HL-60 (cell line): Measurements from ENCODE around the gene ARHGAP40.

Source experiments
- DNase-seq, 2 experiments: peaks; one replicate each; pipeline ENCODE4 v3.0.0-alpha.2; 2010 to 2020; ENCODE audit warnings: low read depth in 1 of 2, low spot score in 1 of 2
- H3K27ac ChIP-seq: fragments of 250-450 bp; sonication (Bioruptor Pico); replicated peaks from 2 replicates; pipeline ENCODE4 v1.5.1; 2020; ENCODE audit warnings: mild to moderate bottlenecking, moderate library complexity
- H3K27me3 ChIP-seq: fragments of 250-450 bp; sonication (Bioruptor Pico); 2 replicates; pipeline ENCODE4 v1.5.1; 2021; ENCODE audit warnings: mild to moderate bottlenecking, moderate library complexity; ENCODE audit not compliant: insufficient read depth, poor library complexity, severe bottlenecking
- H3K4me3 ChIP-seq: replicated peaks from 2 replicates; pipeline ENCODE4 v1.5.1; 2011; ENCODE audit warnings: mild to moderate bottlenecking, control low read depth, low read length; ENCODE audit not compliant: insufficient read depth
- CTCF ChIP-seq: IDR thresholded peaks from one replicate; pipeline ENCODE4 v1.5.1; 2011; ENCODE audit warnings: low read length, control low read depth, inconsistent platforms; ENCODE audit not compliant: insufficient read depth
- GABPA ChIP-seq: IDR thresholded peaks from 2 replicates; pipeline ENCODE4 v1.6.1; 2012; ENCODE audit warnings: low read depth
- POLR2AphosphoS5 ChIP-seq: IDR thresholded peaks from 2 replicates; pipeline ENCODE4 v1.6.1; 2012; ENCODE audit warnings: low read depth
- REST ChIP-seq: IDR thresholded peaks from 2 replicates; pipeline ENCODE4 v1.6.1; 2012; ENCODE audit warnings: low read depth; ENCODE audit not compliant: insufficient replicate concordance
- SPI1 ChIP-seq: IDR thresholded peaks from 2 replicates; pipeline ENCODE4 v1.6.1; 2012; ENCODE audit warnings: low read depth, mild to moderate bottlenecking, borderline replicate concordance

ARHGAP40 gene

DNA sequence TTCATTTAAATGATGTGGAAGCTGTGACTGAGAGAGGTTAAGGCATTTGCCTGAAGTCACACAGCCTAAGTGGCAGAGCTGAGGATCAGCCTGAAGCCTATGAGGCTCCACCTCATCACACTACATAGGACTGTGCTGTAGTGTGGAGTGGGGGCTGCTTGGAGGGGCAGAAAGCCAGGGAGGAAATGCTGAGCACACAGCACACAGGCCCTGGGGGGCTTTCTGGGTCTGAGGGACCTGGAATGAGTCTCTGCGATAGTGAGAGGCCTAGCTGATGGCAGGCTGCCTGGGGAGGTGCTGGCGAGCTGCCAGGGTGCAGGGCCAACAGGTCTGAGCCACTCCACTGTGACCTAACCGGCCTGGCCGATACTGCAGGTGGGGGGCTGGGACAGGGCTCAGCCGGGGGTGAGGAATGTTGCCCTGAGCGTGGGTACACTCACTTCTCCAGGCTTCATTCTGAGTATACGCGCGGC lies 2.2 kb upstream of the ARHGAP40 start:
- no peak overlapping the region for H3K4me3 ChIP-seq
- peaks cover 30% of the 10 kb centered on the region for H3K27me3 ChIP-seq
- no peak for DNase-seq
- TF ChIP-seq SPI1, result no peak
- no peak for TF ChIP-seq CTCF
- no peak for TF ChIP-seq GABPA
- no peak for TF ChIP-seq POLR2AphosphoS5
- TF ChIP-seq REST, result no peak
- no peak overlapping the region for H3K27ac ChIP-seq

- TF ChIP-seq SPI1, result no peak
- TF ChIP-seq POLR2AphosphoS5, result no peak
Measured at GRCh38 chr20:38600057-38600456, 1.6 kb upstream of the ARHGAP40 start.

GRCh38 chr20:38602185-38602581 lies 574 bp downstream of the ARHGAP40 start:
- TF ChIP-seq REST, result no peak
- TF ChIP-seq GABPA, result no peak
- TF ChIP-seq CTCF, result no peak
- TF ChIP-seq POLR2AphosphoS5, result no peak
- no peak for TF ChIP-seq SPI1
- H3K27ac ChIP-seq, result no peak overlapping the region
- DNase-seq, result no peak
- H3K27me3 ChIP-seq, result peaks cover 30% of the 10 kb centered on the region
- no peak overlapping the region for H3K4me3 ChIP-seq

More at GRCh38 chr20:38600057-38600456, 1.6 kb upstream of the ARHGAP40 start:
- Histone ChIP-seq H3K27ac (no peak overlapping the region), H3K4me3 (no peak overlapping the region), H3K27me3 (peaks cover 30% of the 10 kb centered on the region)
- DNase-seq, result no peak

DNA sequence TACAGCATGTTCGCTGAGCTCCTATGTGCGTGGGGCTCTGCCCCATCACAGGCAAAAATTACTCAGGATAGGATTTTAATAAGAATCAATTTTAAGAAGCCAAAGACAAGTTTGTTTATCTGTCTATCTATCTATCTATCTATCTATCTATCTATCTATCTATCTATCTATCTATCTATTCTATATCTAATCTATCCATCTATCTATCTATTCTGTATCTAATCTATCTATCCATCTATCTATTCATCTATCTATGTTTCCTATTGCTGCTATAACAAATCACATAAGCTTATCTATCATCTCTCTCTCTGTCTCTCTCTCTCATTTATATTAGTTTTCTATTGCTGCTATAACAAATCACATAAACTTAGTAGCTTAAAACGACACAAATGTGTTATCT lies 1.7 kb downstream of the ARHGAP40 start:
- H3K27me3 ChIP-seq, result peaks cover 30% of the 10 kb centered on the region
- H3K4me3 ChIP-seq, result no peak overlapping the region
- DNase-seq, result no peak
- TF ChIP-seq REST (no peak), GABPA (no peak), POLR2AphosphoS5 (no peak), SPI1 (no peak), CTCF (no peak)
- H3K27ac ChIP-seq, result no peak overlapping the region
